Eye (tissue), 1 donor: Measurements from ENCODE around the gene NCAN.
"Not testable (repeated sequence)": the region's sequence is repeated elsewhere in the genome, so short reads cannot be mapped to it uniquely, and the experiment has no call there.

Experiments used
- DNase-seq: peaks from one replicate; pipeline ENCODE4 v3.0.0-alpha.2; 2015

The NCAN gene

GRCh38 chr19:19201697-19202630 is 9.8 kb upstream of the NCAN start:
- no peak for DNase-seq

- DNase-seq: no peak
These were observed 9.1 kb upstream of the NCAN start for GRCh38 chr19:19202707-19203011.

GRCh38 chr19:19203012-19203856 is 8.5 kb upstream of the NCAN start, which contains the start of gene NR2C2AP:
TSS of gene NR2C2AP (minus strand) at chr19:19203414. CDS start at chr19:19203060, 354 bp downstream.
- peak; percentile 95 for DNase-seq

GRCh38 chr19:19204181-19204580 is 7.6 kb upstream of the NCAN start:
- no peak for DNase-seq

GRCh38 chr19:19205416-19206410 is 6.0 kb upstream of the NCAN start:
- no peak for DNase-seq

GRCh38 chr19:19206938-19207337 is 4.8 kb upstream of the NCAN start:
- no peak for DNase-seq

- no peak for DNase-seq
These were observed 3.9 kb upstream of the NCAN start for GRCh38 chr19:19207637-19208572.

- DNase-seq: no peak
These were observed 2.4 kb upstream of the NCAN start for GRCh38 chr19:19209372-19209771.

GRCh38 chr19:19212916-19213315 is 1.2 kb downstream of the NCAN start:
- DNase-seq: no peak

- DNase-seq: peak; percentile 45
These were observed 1.8 kb downstream of the NCAN start for GRCh38 chr19:19213426-19214158.

- peak; percentile 45 for DNase-seq
These were observed 2.4 kb downstream of the NCAN start for GRCh38 chr19:19214159-19214490.

- DNase-seq: peak; percentile 83
These were observed 3.1 kb downstream of the NCAN start for GRCh38 chr19:19214892-19215291.

GRCh38 chr19:19215792-19216191 is 4.0 kb downstream of the NCAN start:
- DNase-seq: no peak

GRCh38 chr19:19217099-19217498 is 5.3 kb downstream of the NCAN start:
- no peak for DNase-seq

GRCh38 chr19:19218911-19219310 is 7.2 kb downstream of the NCAN start:
- DNase-seq: no peak

GRCh38 chr19:19221000-19221399 is 9.2 kb downstream of the NCAN start:
- DNase-seq: not testable (repeated sequence)

GRCh38 chr19:19223060-19223459 is 11.3 kb downstream of the NCAN start:
- DNase-seq: no peak

GRCh38 chr19:19223636-19224035 is 11.9 kb downstream of the NCAN start:
- no peak for DNase-seq

- DNase-seq: no peak
These were observed 12.5 kb downstream of the NCAN start for GRCh38 chr19:19224150-19224851.

- DNase-seq: peak; percentile 65
These were observed 13.2 kb downstream of the NCAN start for GRCh38 chr19:19224852-19225494.
